ENCODE measurements around the gene CARNS1.

- TF ChIP-seq POLR2A (IDR thresholded peaks at IDR 0.05; ENCODE audit: control extremely low read depth in 1 of 2, low read depth in 2 of 2, low read length in 2 of 2) = no peak
- TF ChIP-seq POLR2AphosphoS5 (IDR thresholded peaks at IDR 0.05; ENCODE audit: low read depth, low read length) = no peak
- no peak for TF ChIP-seq CTCF (IDR thresholded peaks at IDR 0.05; ENCODE audit: control extremely low read depth in 1 of 3, insufficient read depth in 1 of 3, low read depth in 1 of 3, low read length in 3 of 3)
- TF ChIP-seq SP1 (IDR thresholded peaks at IDR 0.05; ENCODE audit: low read depth, low read length) = no peak
- TF ChIP-seq JUN (IDR thresholded peaks at IDR 0.05; ENCODE audit: low read depth, low read length) = no peak
- no peak for TF ChIP-seq EZH2 (IDR thresholded peaks at IDR 0.05; ENCODE audit: low read depth, low read length, severe bottlenecking)
- no peak for TF ChIP-seq EP300 (IDR thresholded peaks at IDR 0.05; ENCODE audit: borderline replicate concordance in 1 of 2, low read depth in 2 of 2, low read length in 2 of 2)
- TF ChIP-seq RAD21 (IDR thresholded peaks at IDR 0.05 in 1 of 2, conservative IDR thresholded peaks at IDR 0.05 in 1 of 2; ENCODE audit: low read depth in 2 of 2, low read length in 2 of 2) = no peak
- no peak for TF ChIP-seq GABPA (IDR thresholded peaks at IDR 0.05; ENCODE audit: borderline replicate concordance, insufficient read depth, low read length)
- TF ChIP-seq HDAC6 (IDR thresholded peaks at IDR 0.05; ENCODE audit: low read depth, low read length) = no peak
- TF ChIP-seq SP4 (IDR thresholded peaks at IDR 0.05; ENCODE audit: low read length) = no peak
- no peak for TF ChIP-seq RFX5 (IDR thresholded peaks at IDR 0.05; ENCODE audit: borderline replicate concordance, low read depth, low read length)
- TF ChIP-seq CHD2 (IDR thresholded peaks at IDR 0.05; ENCODE audit: low read length) = no peak
Measured at GRCh38 chr11:67366546-67366945, 48.9 kb upstream of the CARNS1 start.
